WTC11 (cell line): ENCODE measurements around the gene COL5A2. TPM values are rescaled to one million over a fixed set of nuclear protein-coding genes. Genes with fewer than 3 reads are reported as not detected.

Source experiments
- ATAC-seq: fragments of 200-7000 bp; cut with Tn5 transposase; 2 replicates; pipeline ENCODE4 v1.10.0; 2021; ENCODE audit warnings: mild to moderate bottlenecking, moderate library complexity
- CTCF ChIA-PET: fragments of 300-600 bp; sonication (Branson Sonifier 250); formaldehyde crosslinking; loops from one replicate; lab custom pipeline; 2021; ENCODE audit warnings: antibody characterized with exemption; lab: Charles Lee
- POLR2A ChIA-PET: fragments of 350-600 bp; sonication (Branson Sonifier 250); formaldehyde crosslinking; loops from one replicate; lab custom pipeline; 2021; ENCODE audit warnings: antibody characterized with exemption; lab: Charles Lee
- DNase-seq: peaks from one replicate; pipeline ENCODE4 v3.0.0; 2021; ENCODE audit warnings: low spot score
- H3K27ac Mint-ChIP-seq: 2 replicates; pipeline ENCODE4 v1.8.0; 2021; ENCODE audit warnings: mixed read lengths
- H3K27me3 Mint-ChIP-seq: 2 replicates; pipeline ENCODE4 v1.8.0; 2021; ENCODE audit warnings: low read depth, mild to moderate bottlenecking, moderate library complexity, mixed read lengths
- H3K36me3 Mint-ChIP-seq: 2 replicates; pipeline ENCODE4 v1.8.0; 2021; ENCODE audit warnings: mixed read lengths
- H3K4me1 Mint-ChIP-seq: 2 replicates; pipeline ENCODE4 v1.8.0; 2022; ENCODE audit warnings: mixed read lengths
- H3K4me3 Mint-ChIP-seq: 2 replicates; pipeline ENCODE4 v1.8.0; 2021; ENCODE audit warnings: mild to moderate bottlenecking, moderate library complexity, mixed read lengths
- H3K9me3 Mint-ChIP-seq: 2 replicates; pipeline ENCODE4 v1.8.0; 2021; ENCODE audit warnings: mixed read lengths
- ATF1 ChIP-seq: sonication (generic); formaldehyde crosslinking; IDR thresholded peaks from 2 replicates; pipeline ENCODE4 v1.8.1; 2023; ENCODE audit warnings: mild to moderate bottlenecking, moderate library complexity, missing genetic modification reagents
- CDX4 ChIP-seq: fragments of 250-450 bp; sonication (Bioruptor Pico); IDR thresholded peaks from 2 replicates; pipeline ENCODE4 v1.9.0; 2021; ENCODE audit warnings: moderate library complexity, mild to moderate bottlenecking, inconsistent platforms, borderline replicate concordance
- CREM ChIP-seq: sonication (generic); formaldehyde crosslinking; IDR thresholded peaks from 2 replicates; pipeline ENCODE4 v1.8.1; 2022; ENCODE audit warnings: mild to moderate bottlenecking, missing genetic modification reagents, moderate library complexity
- CTCF ChIP-seq: fragments of 200-600 bp; IDR thresholded peaks from 2 replicates; pipeline ENCODE4 v1.8.0; 2022; ENCODE audit warnings: antibody characterized with exemption
- E2F1 ChIP-seq: sonication (generic); formaldehyde crosslinking; IDR thresholded peaks from 2 replicates; pipeline ENCODE4 v1.8.0; 2022; ENCODE audit warnings: mild to moderate bottlenecking, missing genetic modification reagents
- ELF4 ChIP-seq: sonication (generic); formaldehyde crosslinking; IDR thresholded peaks from 2 replicates; pipeline ENCODE4 v1.8.1; 2022; ENCODE audit warnings: low read depth, mild to moderate bottlenecking, moderate library complexity, missing genetic modification reagents
- EMX1 ChIP-seq: fragments of 250-450 bp; sonication (Bioruptor Pico); IDR thresholded peaks from 2 replicates; pipeline ENCODE4 v1.8.0; 2021; ENCODE audit warnings: mild to moderate bottlenecking
- IRF1 ChIP-seq: sonication (generic); formaldehyde crosslinking; IDR thresholded peaks from 2 replicates; pipeline ENCODE4 v1.8.0; 2023; ENCODE audit warnings: missing genetic modification reagents
- JAZF1 ChIP-seq: fragments of 250-450 bp; sonication (Bioruptor Pico); IDR thresholded peaks from 2 replicates; pipeline ENCODE4 v1.9.0; 2021; ENCODE audit warnings: moderate library complexity, mild to moderate bottlenecking, inconsistent platforms
- JUN ChIP-seq: sonication (generic); formaldehyde crosslinking; IDR thresholded peaks from 2 replicates; pipeline ENCODE4 v1.8.0; 2023; ENCODE audit warnings: mild to moderate bottlenecking, missing genetic modification reagents
- NFATC4 ChIP-seq: fragments of 250-450 bp; sonication (Bioruptor Pico); IDR thresholded peaks from 2 replicates; pipeline ENCODE4 v1.9.0; 2021; ENCODE audit warnings: mild to moderate bottlenecking
- PRDM15 ChIP-seq: sonication (generic); formaldehyde crosslinking; IDR thresholded peaks from 2 replicates; pipeline ENCODE4 v1.8.0; 2022; ENCODE audit warnings: missing genetic modification reagents
- PREB ChIP-seq: sonication (generic); formaldehyde crosslinking; IDR thresholded peaks from 2 replicates; pipeline ENCODE4 v1.8.1; 2022; ENCODE audit warnings: mild to moderate bottlenecking, missing genetic modification reagents, moderate library complexity, borderline replicate concordance
- TP53 ChIP-seq: sonication (generic); formaldehyde crosslinking; IDR thresholded peaks from 2 replicates; pipeline ENCODE4 v1.8.1; 2023; ENCODE audit warnings: mild to moderate bottlenecking, missing genetic modification reagents
- ZNF138 ChIP-seq: sonication (generic); formaldehyde crosslinking; conservative IDR thresholded peaks from 2 replicates; pipeline ENCODE4 v1.8.1; 2022; ENCODE audit warnings: mild to moderate bottlenecking, moderate library complexity, missing genetic modification reagents
- ZNF281 ChIP-seq: sonication (generic); formaldehyde crosslinking; IDR thresholded peaks from 2 replicates; pipeline ENCODE4 v1.8.0; 2023; ENCODE audit warnings: mild to moderate bottlenecking, missing genetic modification reagents
- total RNA-seq: library from RNA; stranded (reverse); gene quantifications from 3 replicates; pipeline ENCODE4 v1.2.3, GENCODE V29; 2021

Gene COL5A2
- total RNA-seq, 1 experiment from 2014 or later, result 16.0 TPM

- H3K4me1 Mint-ChIP-seq, result peaks cover 12% of the 10 kb centered on the region
- no peak overlapping the region for H3K27ac Mint-ChIP-seq
- no peaks in the 10 kb centered on the region for H3K27me3 Mint-ChIP-seq
- DNase-seq, result no peak
- CTCF ChIA-PET, result interaction anchor here (1.0 to 1.3 kb wide), 2 partner anchors 28 to 173 kb away, joined by 5 to 10 read pairs; no protein-coding TSS in a partner anchor
- H3K4me3 Mint-ChIP-seq, result no peak overlapping the region
- no peak for TF ChIP-seq NFATC4 (CRISPR knock-in tag)
- TF ChIP-seq JUN (CRISPR knock-in tag), result no peak
- TF ChIP-seq ATF1 (CRISPR knock-in tag), result no peak
- TF ChIP-seq TP53 (CRISPR knock-in tag), result no peak
- POLR2A ChIA-PET, result no interaction called here
- H3K9me3 Mint-ChIP-seq, result no peaks in the 10 kb centered on the region
- no peaks in the 10 kb centered on the region for H3K36me3 Mint-ChIP-seq
- no peak for ATAC-seq
Observed at GRCh38 chr2:189115126-189115525, 64.4 kb downstream of the COL5A2 start.

GRCh38 chr2:189113963-189114362 lies 65.6 kb downstream of the COL5A2 start:
- POLR2A ChIA-PET, result interaction anchor here (0.6 kb wide), 1 partner anchor 138 kb away, joined by 3 read pairs; no protein-coding TSS in a partner anchor
- peaks cover 9% of the 10 kb centered on the region for H3K4me1 Mint-ChIP-seq
- no peak for DNase-seq
- ATAC-seq, result no peak
- H3K27me3 Mint-ChIP-seq, result no peaks in the 10 kb centered on the region
- H3K36me3 Mint-ChIP-seq, result no peaks in the 10 kb centered on the region
- no peaks in the 10 kb centered on the region for H3K9me3 Mint-ChIP-seq
- CTCF ChIA-PET, result no interaction called here
- no peak overlapping the region for H3K4me3 Mint-ChIP-seq
- no peak for TF ChIP-seq ZNF281 (CRISPR knock-in tag)
- TF ChIP-seq CDX4 (CRISPR knock-in tag), result no peak
- no peak for TF ChIP-seq PREB
- TF ChIP-seq E2F1 (CRISPR knock-in tag), result no peak
- TF ChIP-seq IRF1 (CRISPR knock-in tag), result no peak
- TF ChIP-seq EMX1, result no peak
- no peak for TF ChIP-seq ZNF138 (CRISPR knock-in tag)
- no peak for TF ChIP-seq JAZF1
- TF ChIP-seq ELF4, result no peak
- no peak for TF ChIP-seq CTCF
- no peak for TF ChIP-seq PRDM15 (CRISPR knock-in tag)
- no peak for TF ChIP-seq CREM (CRISPR knock-in tag)
- TF ChIP-seq, all 79 proteins: peak for 0
- H3K27ac Mint-ChIP-seq, result no peak overlapping the region
